SK-N-SH treated with all-trans-retinoic acid at 6 μM for 48 hours (cell line): Measurements from ENCODE around the gene KCNJ16.

Experiments
- ATAC-seq: fragments of 200-7000 bp; cut with Tn5 transposase; 3 replicates; pipeline ENCODE4 v1.9.1; 2020; ENCODE audit warnings: mild to moderate bottlenecking, moderate library complexity
- ARNTL ChIP-seq: fragments of 450-650 bp; formaldehyde crosslinking; IDR thresholded peaks from 2 replicates; pipeline ENCODE4 v1.5.0; 2020; ENCODE audit warnings: low read depth, mild to moderate bottlenecking, moderate library complexity, borderline replicate concordance
- BACH2 ChIP-seq: fragments of 250-450 bp; sonication (Bioruptor Pico); IDR thresholded peaks from 2 replicates; pipeline ENCODE4 v1.9.0; 2021; ENCODE audit warnings: mild to moderate bottlenecking, borderline replicate concordance
- CSDC2 ChIP-seq: fragments of 250-450 bp; sonication (Bioruptor Pico); IDR thresholded peaks from 2 replicates; pipeline ENCODE4 v1.5.0; 2020; ENCODE audit warnings: mild to moderate bottlenecking, moderate library complexity
- ESRRG ChIP-seq: fragments of 250-450 bp; sonication (Bioruptor Pico); IDR thresholded peaks from 2 replicates; pipeline ENCODE4 v1.6.1; 2021; ENCODE audit warnings: mild to moderate bottlenecking
- GLIS3 ChIP-seq: fragments of 250-450 bp; sonication (Bioruptor Pico); IDR thresholded peaks from 2 replicates; pipeline ENCODE4 v1.5.0; 2020; ENCODE audit warnings: mild to moderate bottlenecking, moderate library complexity
- ISL1 ChIP-seq: fragments of 250-450 bp; sonication (Bioruptor Pico); IDR thresholded peaks from 2 replicates; pipeline ENCODE4 v2.1.2; 2022; ENCODE audit warnings: mild to moderate bottlenecking, moderate library complexity
- POU6F1 ChIP-seq: fragments of 250-450 bp; sonication (Bioruptor Pico); IDR thresholded peaks from 2 replicates; pipeline ENCODE4 v1.8.0; 2021; ENCODE audit warnings: low read depth, mild to moderate bottlenecking, moderate library complexity, borderline replicate concordance
- PPARA ChIP-seq: fragments of 250-450 bp; sonication (Bioruptor Pico); IDR thresholded peaks from 2 replicates; pipeline ENCODE4 v1.5.0; 2020; ENCODE audit warnings: mild to moderate bottlenecking, borderline replicate concordance
- RARB ChIP-seq: fragments of 250-450 bp; sonication (Bioruptor Pico); IDR thresholded peaks from 2 replicates; pipeline ENCODE4 v1.8.0; 2021; ENCODE audit warnings: mild to moderate bottlenecking, moderate library complexity
- SNAI2 ChIP-seq: fragments of 250-450 bp; sonication (Bioruptor Pico); IDR thresholded peaks from 2 replicates; pipeline ENCODE4 v1.5.0; 2020; ENCODE audit warnings: mild to moderate bottlenecking, moderate library complexity
- TCF4 ChIP-seq: fragments of 250-450 bp; sonication (Bioruptor Pico); IDR thresholded peaks from 2 replicates; pipeline ENCODE4 v1.8.0; 2021; ENCODE audit warnings: mild to moderate bottlenecking, moderate library complexity, borderline replicate concordance
- TOX ChIP-seq: fragments of 250-450 bp; sonication (Bioruptor Pico); IDR thresholded peaks from 2 replicates; pipeline ENCODE4 v1.8.0; 2021; ENCODE audit warnings: mild to moderate bottlenecking, moderate library complexity, borderline replicate concordance
- ZC3H10 ChIP-seq: fragments of 250-450 bp; sonication (Bioruptor Pico); IDR thresholded peaks from 2 replicates; pipeline ENCODE4 v1.5.1; 2021; ENCODE audit warnings: mild to moderate bottlenecking, moderate library complexity
- ZFP3 ChIP-seq: fragments of 250-450 bp; sonication (Bioruptor Pico); IDR thresholded peaks from 2 replicates; pipeline ENCODE4 v1.5.0; 2020; ENCODE audit warnings: mild to moderate bottlenecking, moderate library complexity
- ZFP30 ChIP-seq: fragments of 450-650 bp; formaldehyde crosslinking; IDR thresholded peaks from 2 replicates; pipeline ENCODE4 v1.5.0; 2022; ENCODE audit warnings: mild to moderate bottlenecking, moderate library complexity
- ZNF565 ChIP-seq: fragments of 450-650 bp; formaldehyde crosslinking; conservative IDR thresholded peaks from 2 replicates; pipeline ENCODE4 v1.5.0; 2020; ENCODE audit warnings: low read depth, mild to moderate bottlenecking, moderate library complexity
- ZNF70 ChIP-seq: fragments of 450-650 bp; formaldehyde crosslinking; IDR thresholded peaks from 2 replicates; pipeline ENCODE4 v1.5.0; 2020; ENCODE audit warnings: mild to moderate bottlenecking, moderate library complexity
- ZNF8 ChIP-seq: fragments of 450-650 bp; formaldehyde crosslinking; IDR thresholded peaks from 2 replicates; pipeline ENCODE4 v1.5.0; 2020; ENCODE audit warnings: mild to moderate bottlenecking, moderate library complexity
- TF ChIP-seq, protein P1 (sequence below): fragments of 250-450 bp; sonication (Bioruptor Pico); IDR thresholded peaks from 2 replicates; pipeline ENCODE4 v1.5.1; 2021; ENCODE audit warnings: mild to moderate bottlenecking, moderate library complexity

The KCNJ16 gene

DNA sequence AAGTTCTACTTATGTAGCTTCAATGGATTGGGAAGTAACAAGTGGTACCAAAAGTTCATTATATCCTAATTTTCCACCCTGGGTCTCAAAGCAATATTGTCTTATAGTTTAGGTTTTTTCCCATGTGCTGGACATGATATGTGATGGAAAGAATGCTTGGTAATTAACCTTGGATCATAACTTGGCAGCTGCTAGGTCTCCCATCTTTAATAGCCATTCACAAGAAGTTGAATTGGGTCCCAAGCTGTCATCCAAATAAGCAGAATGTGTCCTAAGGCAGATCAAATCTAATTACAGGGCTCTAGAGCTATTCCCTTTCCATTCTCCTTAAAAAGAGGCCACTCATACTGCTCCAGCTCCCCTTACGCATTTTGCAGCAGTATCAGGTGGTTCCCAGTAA lies 44.7 kb upstream of the KCNJ16 start:
- TF ChIP-seq TOX (CRISPR knock-in tag) (no peak), TCF4 (no peak), CSDC2 (CRISPR knock-in tag) (no peak), ZNF70 (CRISPR knock-in tag) (no peak), ZFP3 (CRISPR knock-in tag) (no peak), ISL1 (CRISPR knock-in tag) (no peak), ZFP30 (no peak)
- TF ChIP-seq, all 23 proteins: peak for 0
- ATAC-seq, result no peak

DNA sequence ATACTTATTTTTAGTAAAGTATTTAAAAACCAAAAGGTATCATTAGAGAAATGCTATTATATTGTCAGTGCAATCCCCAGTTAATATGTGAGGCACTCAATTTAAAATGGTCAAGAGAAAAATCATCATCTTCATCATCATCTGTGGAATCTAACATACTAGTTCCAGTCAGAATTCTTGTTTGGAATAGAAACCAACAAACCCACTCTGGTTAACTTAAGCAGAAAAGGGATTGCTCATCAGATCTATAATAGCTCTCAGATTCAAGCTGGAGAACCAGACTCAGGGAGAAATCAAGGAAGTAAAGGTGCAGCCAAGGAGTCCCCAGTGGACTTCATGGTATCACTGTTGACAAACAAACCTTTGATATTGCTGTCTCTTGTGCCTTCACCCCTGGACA lies 43.7 kb upstream of the KCNJ16 start:
- TF ChIP-seq ESRRG (no peak), TCF4 (no peak), GLIS3 (CRISPR knock-in tag) (no peak), ZFP30 (no peak), ZNF8 (CRISPR knock-in tag) (no peak), TOX (CRISPR knock-in tag) (no peak), ZNF565 (no peak), ZC3H10 (CRISPR knock-in tag) (no peak)
- ATAC-seq, result no peak

- TF ChIP-seq ARNTL (CRISPR knock-in tag) (no peak), ESRRG (no peak), BACH2 (CRISPR knock-in tag) (no peak), PPARA (no peak)
- TF ChIP-seq, all 23 proteins: peak for 0
- ATAC-seq, result no peak
Measured at GRCh38 chr17:70033165-70033564, 41.9 kb upstream of the KCNJ16 start.

DNA sequence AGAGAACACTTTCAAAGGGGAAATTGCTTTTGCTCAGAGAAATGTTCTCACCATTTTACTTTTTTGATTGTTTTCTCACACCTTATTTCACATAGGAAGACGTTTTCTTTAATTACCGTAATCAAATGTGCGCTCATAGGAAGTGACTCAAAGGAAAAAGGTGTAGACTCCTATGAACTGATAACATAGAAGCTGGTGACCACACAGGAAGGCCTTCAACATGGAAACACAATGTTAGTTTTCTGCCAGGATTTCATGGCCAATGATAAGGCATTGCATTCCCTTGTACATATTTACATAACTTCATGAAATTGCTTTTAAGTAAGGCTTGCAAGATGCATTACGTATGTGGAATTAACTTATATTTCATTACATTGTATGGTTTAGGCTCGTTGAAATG lies 40.9 kb upstream of the KCNJ16 start:
- TF ChIP-seq ZFP30 (no peak), ZNF565 (no peak), SNAI2 (CRISPR knock-in tag) (no peak), ISL1 (CRISPR knock-in tag) (no peak), RARB (CRISPR knock-in tag) (no peak), ZFP3 (CRISPR knock-in tag) (no peak), GLIS3 (CRISPR knock-in tag) (no peak), POU6F1 (no peak), ESRRG (no peak)
- TF ChIP-seq, protein P1, sequence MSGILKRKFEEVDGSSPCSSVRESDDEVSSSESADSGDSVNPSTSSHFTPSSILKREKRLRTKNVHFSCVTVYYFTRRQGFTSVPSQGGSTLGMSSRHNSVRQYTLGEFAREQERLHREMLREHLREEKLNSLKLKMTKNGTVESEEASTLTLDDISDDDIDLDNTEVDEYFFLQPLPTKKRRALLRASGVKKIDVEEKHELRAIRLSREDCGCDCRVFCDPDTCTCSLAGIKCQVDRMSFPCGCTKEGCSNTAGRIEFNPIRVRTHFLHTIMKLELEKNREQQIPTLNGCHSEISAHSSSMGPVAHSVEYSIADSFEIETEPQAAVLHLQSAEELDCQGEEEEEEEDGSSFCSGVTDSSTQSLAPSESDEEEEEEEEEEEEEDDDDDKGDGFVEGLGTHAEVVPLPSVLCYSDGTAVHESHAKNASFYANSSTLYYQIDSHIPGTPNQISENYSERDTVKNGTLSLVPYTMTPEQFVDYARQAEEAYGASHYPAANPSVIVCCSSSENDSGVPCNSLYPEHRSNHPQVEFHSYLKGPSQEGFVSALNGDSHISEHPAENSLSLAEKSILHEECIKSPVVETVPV, result no peak
- ATAC-seq, result no peak

GRCh38 chr17:70037498-70037897 lies 37.5 kb upstream of the KCNJ16 start:
- TF ChIP-seq RARB (CRISPR knock-in tag) (no peak), PPARA (no peak), ZNF565 (no peak)
- TF ChIP-seq, protein P1, result no peak
- no peak for ATAC-seq

DNA sequence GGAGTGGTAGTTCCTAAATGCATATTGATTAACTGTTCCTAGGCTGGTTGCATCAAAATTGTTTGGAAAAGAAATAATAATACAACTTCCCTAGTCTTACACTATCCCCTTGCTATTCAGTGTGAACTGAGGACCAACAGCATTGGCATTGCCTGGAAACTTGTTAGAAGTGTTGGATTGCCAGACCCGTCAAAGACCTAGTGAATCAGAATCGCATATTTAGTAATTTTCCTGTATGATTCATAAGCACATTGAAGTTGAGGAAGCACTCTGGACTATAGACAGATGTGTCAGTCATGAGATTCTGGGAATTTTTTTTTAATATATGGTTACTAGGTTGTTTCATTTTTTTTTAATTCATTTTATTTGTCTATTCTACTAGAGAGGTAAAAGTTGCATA lies 34.7 kb upstream of the KCNJ16 start:
- ATAC-seq, result peak; percentile 36; the same call in 2 of the 3 replicates
- TF ChIP-seq ZC3H10 (CRISPR knock-in tag), result no peak
- no peak for TF ChIP-seq PPARA
- no peak for TF ChIP-seq GLIS3 (CRISPR knock-in tag)
- no peak for TF ChIP-seq ISL1 (CRISPR knock-in tag)
- TF ChIP-seq ESRRG, result no peak
- no peak for TF ChIP-seq POU6F1
- no peak for TF ChIP-seq SNAI2 (CRISPR knock-in tag)
- no peak for TF ChIP-seq ZNF8 (CRISPR knock-in tag)
